OCI-LY3 (cell line): Measurements from ENCODE around the gene GPHN.

ENCODE experiments used
- CTCF ChIP-seq: fragments of 200-600, 300-600 bp; sonication (generic); IDR thresholded peaks from 2 replicates; pipeline ENCODE4 v1.5.1; 2014; ENCODE audit warnings: antibody characterized with exemption, low read length, low read depth
- EZH2phosphoT487 ChIP-seq: fragments of 200-600 bp; shearing (Covaris generic); IDR thresholded peaks from 2 replicates; pipeline ENCODE4 v1.6.1; 2018; ENCODE audit warnings: antibody characterized with exemption, mixed run types, low read depth

DNA sequence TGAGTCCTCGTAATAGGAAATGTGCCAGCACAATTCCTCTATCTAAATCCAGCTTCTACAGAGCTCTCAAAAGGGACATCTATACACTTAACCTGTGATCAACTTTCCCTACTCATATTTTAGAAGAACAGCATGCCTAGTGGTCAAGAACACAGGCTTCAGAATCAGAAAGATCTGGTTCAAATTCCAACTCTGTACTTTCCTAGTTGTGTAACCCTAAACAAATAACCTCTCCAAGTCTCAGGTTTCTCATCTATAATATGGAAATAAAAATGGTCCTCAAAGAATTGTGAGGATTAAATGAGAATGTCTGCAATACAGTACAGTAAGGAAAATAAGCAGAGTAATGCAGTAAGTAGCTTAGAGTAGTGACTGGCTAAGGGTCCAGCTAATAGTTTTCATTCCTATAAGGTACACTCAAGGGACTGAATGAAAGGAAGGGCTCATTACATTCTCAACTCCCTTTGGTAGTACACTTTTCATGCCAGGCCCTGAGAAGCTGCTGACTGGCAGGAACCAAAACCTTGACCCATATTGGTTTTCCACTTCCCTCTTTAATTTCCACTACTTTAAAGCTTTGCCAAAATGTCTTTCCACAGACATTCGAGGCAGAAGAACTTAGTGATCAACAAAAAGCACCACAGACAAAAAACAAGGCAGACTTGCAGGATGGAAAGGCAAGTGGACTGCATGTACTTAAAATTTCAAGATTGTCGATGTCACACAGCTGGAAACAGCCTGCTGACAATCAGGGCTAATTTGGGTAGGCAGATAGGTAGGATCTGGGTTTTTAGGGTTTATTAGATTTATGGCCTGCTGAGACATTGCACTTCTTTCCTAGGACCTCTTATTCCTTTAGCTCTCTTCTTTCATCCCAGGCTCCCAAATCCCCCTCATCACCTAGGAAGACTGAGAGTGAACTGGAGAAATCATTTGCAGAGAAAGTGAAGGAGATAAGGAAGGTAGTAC is 17.5 kb upstream of the GPHN start:
- TF ChIP-seq CTCF: no peak
- TF ChIP-seq EZH2phosphoT487: no peak
